ENCODE results near the gene ROPN1B.
"Not testable (repeated sequence)": the region's sequence is repeated elsewhere in the genome, so short reads cannot be mapped to it uniquely, and the experiment has no call there.

DNA sequence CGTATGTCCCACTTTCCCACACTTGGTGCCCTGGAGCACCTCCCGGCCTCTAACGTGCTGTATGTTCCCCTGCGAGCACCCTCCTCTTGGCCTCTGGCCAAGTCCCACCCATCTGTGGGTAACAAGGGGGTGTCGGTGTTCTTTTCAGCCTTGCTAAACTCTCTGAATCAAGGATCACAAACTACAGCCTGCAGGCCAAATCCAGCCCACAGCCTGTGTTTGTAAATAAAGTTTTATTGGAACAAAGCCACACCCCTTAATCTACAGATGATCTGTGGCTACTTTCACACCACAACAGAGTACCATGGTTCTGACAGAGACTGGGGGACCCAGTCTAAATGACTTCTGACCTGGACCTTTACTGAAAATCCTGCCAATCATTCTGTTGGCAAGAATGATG, 39.2 kb upstream of the ROPN1B start:
- not testable (repeated sequence) for TF ChIP-seq POLR2A (IDR thresholded peaks at IDR 0.05)
- TF ChIP-seq, protein P1, sequence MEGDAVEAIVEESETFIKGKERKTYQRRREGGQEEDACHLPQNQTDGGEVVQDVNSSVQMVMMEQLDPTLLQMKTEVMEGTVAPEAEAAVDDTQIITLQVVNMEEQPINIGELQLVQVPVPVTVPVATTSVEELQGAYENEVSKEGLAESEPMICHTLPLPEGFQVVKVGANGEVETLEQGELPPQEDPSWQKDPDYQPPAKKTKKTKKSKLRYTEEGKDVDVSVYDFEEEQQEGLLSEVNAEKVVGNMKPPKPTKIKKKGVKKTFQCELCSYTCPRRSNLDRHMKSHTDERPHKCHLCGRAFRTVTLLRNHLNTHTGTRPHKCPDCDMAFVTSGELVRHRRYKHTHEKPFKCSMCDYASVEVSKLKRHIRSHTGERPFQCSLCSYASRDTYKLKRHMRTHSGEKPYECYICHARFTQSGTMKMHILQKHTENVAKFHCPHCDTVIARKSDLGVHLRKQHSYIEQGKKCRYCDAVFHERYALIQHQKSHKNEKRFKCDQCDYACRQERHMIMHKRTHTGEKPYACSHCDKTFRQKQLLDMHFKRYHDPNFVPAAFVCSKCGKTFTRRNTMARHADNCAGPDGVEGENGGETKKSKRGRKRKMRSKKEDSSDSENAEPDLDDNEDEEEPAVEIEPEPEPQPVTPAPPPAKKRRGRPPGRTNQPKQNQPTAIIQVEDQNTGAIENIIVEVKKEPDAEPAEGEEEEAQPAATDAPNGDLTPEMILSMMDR (IDR thresholded peaks at IDR 0.05) = not testable (repeated sequence)
